HG03280 (cell line): Measurements from ENCODE around the gene VCX.
"Not testable (repeated sequence)": the region's sequence is repeated elsewhere in the genome, so short reads cannot be mapped to it uniquely, and the experiment has no call there.

Experiments used
- ATAC-seq: cut with Tn5 transposase; IDR thresholded peaks from one replicate; pipeline ENCODE4 v1.9.1; 2021; ENCODE audit warnings: mild to moderate bottlenecking, moderate library complexity; ENCODE audit not compliant: unreplicated experiment

The VCX gene

GRCh38 chrX:7842871-7843270, at the start of gene VCX:
TSS of gene VCX (plus strand) at chrX:7843171. CDS start at chrX:7843204, 33 bp downstream.
- not testable (repeated sequence) for ATAC-seq

GRCh38 chrX:7798327-7798726, 44.6 kb upstream of the VCX start:
- no peak for ATAC-seq

GRCh38 chrX:7801711-7802110, 41.3 kb upstream of the VCX start:
- no peak for ATAC-seq

GRCh38 chrX:7815166-7815805, 27.7 kb upstream of the VCX start:
- no peak for ATAC-seq

GRCh38 chrX:7828594-7828993, 14.4 kb upstream of the VCX start:
- no peak for ATAC-seq

- no peak for ATAC-seq
Observed at GRCh38 chrX:7841084-7841805, 1.7 kb upstream of the VCX start.

GRCh38 chrX:7852166-7852565, 9.2 kb downstream of the VCX start:
- no peak for ATAC-seq

- no peak for ATAC-seq
Observed at GRCh38 chrX:7872042-7872441, 29.1 kb downstream of the VCX start.

GRCh38 chrX:7876957-7877356, 34.0 kb downstream of the VCX start:
- ATAC-seq = no peak

GRCh38 chrX:7889135-7889534, 46.2 kb downstream of the VCX start:
- ATAC-seq = no peak

GRCh38 chrX:7889680-7890079, 46.7 kb downstream of the VCX start:
- no peak for ATAC-seq

- ATAC-seq = no peak
Observed at GRCh38 chrX:7891928-7892327, 49.0 kb downstream of the VCX start.
